Occipital lobe (tissue), 2 donors: ENCODE data around the gene SMU1. TPM values are rescaled to one million over a fixed set of nuclear protein-coding genes. Genes with fewer than 3 reads are reported as not detected.
A peak's percentile ranks its signal among the peaks of the same experiment; 100 is the strongest.

Experiments
- DNase-seq: peaks from one replicate; lab custom pipeline; 2025; lab: John Stamatoyannopoulos, UW
- total RNA-seq: library from RNA; depleted of rRNA; stranded (reverse); fragments of >200 nt; gene quantifications from one replicate; pipeline ENCODE4 v1.2.3, GENCODE V29; 2014

Gene SMU1
- 46.5 TPM for total RNA-seq

- DNase-seq, result peak; percentile 97
These were observed at the start of gene SMU1 for GRCh38 chr9:33076046-33077004. Gene SMU1 (minus strand): TSS chr9:33076674. CDS start chr9:33076608, 66 bp downstream.

- no peak for DNase-seq
These were observed 49.0 kb upstream of the SMU1 start for GRCh38 chr9:33125461-33125860.

- DNase-seq, result no peak
These were observed 48.4 kb upstream of the SMU1 start for GRCh38 chr9:33124751-33125381.

DNA sequence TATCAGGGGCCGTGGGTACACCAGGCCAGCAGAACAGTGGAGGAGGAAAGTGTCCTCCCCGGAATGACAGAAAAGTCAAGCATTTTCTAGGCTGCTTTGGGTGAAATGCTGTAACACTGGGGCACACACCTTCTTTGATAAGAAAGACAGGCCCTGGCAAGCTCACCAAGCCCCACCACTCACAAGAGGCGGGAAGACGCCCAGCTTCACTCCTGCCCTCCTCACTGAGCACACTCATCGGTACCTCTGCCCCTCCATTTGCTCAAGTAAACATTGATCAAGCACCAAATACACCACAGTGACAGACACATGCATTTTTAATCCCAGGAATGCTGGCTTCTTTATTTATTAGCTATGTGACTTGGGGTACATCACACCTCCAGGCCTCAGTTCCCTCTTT, 47.6 kb upstream of the SMU1 start:
- no peak for DNase-seq

DNA sequence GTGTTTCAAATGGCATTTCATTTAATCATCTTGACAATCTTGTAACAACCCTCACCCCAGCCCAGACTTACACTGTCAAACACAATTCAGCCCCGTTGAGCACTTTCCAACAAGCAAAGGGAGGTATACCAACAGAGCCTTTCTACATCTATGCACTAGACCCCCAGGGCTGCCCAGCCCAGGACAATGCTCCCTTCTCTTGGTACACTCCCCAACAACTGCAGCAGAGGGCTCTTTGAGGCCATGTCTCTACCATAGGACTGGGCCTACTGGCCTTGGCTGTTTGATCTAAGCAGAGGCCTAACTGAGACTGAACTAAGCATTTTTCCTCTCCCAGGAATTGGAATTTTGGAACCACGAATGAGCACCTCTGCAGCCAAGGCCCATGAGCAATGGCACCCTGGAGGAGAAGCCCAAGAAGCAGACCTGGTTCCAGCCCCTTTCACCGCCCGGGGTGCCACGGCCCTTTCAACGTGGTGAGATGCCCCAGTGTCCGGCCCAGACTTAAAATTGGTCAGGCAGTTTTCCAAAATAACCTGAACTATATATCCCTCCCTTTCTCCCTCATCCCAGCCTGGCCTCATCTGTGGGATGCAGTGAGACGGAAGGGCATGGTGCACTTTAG, 47.0 kb upstream of the SMU1 start:
- no peak for DNase-seq

GRCh38 chr9:33120620-33121019, 44.1 kb upstream of the SMU1 start:
- no peak for DNase-seq

- DNase-seq, result no peak
These were observed 41.3 kb upstream of the SMU1 start for GRCh38 chr9:33117796-33118195.

DNA sequence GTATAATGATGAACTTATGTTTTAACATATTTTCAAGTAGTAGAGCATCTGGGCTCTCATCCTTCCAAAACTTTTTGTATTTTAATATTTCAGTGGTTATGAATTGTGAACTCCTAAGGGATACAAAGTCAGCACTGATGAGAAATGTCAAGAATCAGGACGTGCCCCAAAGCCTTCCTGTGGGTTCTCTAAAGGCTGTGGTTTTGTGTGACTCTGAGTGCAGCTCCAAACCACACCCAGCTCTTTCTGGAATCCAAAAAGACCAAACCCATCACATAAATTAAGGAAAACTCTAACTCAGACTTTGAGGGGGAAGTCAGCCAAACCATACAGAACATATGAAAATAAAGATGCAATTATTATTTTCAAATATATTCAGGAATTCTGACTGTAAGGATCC, 40.8 kb upstream of the SMU1 start:
- DNase-seq, result no peak

- DNase-seq, result no peak
These were observed 40.4 kb upstream of the SMU1 start for GRCh38 chr9:33116860-33117259.

GRCh38 chr9:33114746-33115145, 38.3 kb upstream of the SMU1 start:
- no peak for DNase-seq

- no peak for DNase-seq
These were observed 37.5 kb upstream of the SMU1 start for GRCh38 chr9:33113799-33114547.

GRCh38 chr9:33112094-33112493, 35.6 kb upstream of the SMU1 start:
- no peak for DNase-seq

DNA sequence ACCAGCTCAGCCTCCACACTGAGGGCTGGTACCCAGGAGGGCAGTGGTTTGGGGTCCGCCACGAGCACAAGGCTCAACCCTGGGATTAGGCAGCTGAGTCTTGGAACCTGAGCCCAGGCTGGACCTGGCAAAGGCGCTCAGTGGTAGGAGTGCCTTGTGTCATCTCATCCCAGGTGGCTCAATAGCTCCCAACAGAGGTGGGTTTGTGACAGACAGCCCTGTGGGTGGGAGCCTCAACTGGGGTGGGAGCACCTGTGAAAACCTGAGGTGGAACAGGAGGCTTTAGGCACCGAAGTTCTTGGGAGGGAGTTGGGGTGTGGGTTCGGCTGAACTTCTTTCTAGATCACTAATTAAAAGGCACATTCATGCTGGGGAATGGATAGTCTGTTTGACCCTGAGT, 35.2 kb upstream of the SMU1 start:
- DNase-seq, result no peak

- no peak for DNase-seq
These were observed 34.2 kb upstream of the SMU1 start for GRCh38 chr9:33110686-33111085.

DNA sequence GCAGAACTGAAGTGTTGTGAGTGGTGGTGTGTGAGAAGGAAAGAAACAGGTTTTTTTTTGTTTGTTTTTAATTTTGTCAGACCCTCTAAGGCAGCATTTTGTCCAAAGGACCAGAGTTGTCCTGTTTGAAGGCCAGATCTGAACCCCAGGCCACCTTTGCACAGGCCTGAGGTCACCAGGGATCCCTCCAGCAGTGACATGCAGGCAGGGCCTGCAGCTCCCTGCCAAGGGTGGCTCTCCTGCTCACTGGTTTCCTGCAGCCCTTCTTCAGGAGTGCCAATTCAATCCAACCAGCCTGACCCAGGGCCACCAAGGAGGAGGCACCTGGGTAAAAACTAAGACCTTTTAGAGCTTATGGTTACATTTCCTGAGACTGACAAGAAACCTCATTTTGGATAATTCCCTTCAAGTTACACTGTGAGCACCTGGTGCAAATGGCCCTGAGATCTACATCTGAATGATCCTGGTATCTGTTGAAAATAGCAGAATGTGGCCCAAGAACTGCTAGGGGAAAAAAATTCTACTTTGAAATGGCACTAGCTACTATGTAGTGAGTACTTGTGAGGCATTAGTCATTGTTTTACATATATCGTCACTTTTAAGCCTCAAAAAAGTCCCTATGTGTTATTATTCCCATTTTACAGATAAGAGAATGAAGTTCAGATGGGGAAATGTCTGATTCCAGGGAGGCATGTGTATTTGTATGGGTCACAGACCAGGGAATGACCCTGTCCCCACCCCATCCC, 33.5 kb upstream of the SMU1 start:
- DNase-seq, result no peak

DNA sequence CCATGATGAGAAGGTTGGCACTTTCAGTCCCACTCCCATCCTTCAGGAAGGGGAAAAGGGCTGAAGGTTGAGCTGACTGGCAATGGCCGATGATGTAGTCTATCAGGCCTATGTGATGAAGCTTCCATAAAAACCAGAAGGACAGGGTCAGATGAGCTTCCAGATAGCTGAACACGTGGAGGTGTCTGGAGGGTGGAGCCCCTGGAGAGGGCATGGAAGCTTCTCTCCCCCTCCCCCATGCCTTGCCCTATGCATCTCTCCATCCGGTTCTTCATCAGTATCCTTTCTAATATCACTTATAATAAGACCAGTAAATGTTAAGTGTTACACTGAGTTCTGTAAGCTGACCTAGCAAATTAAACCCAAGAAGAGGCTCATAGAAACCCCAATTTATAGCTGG, 32.6 kb upstream of the SMU1 start:
- no peak for DNase-seq

- no peak for DNase-seq
These were observed 32.0 kb upstream of the SMU1 start for GRCh38 chr9:33108472-33108871.

GRCh38 chr9:33107762-33108161, 31.3 kb upstream of the SMU1 start:
- DNase-seq, result no peak

DNA sequence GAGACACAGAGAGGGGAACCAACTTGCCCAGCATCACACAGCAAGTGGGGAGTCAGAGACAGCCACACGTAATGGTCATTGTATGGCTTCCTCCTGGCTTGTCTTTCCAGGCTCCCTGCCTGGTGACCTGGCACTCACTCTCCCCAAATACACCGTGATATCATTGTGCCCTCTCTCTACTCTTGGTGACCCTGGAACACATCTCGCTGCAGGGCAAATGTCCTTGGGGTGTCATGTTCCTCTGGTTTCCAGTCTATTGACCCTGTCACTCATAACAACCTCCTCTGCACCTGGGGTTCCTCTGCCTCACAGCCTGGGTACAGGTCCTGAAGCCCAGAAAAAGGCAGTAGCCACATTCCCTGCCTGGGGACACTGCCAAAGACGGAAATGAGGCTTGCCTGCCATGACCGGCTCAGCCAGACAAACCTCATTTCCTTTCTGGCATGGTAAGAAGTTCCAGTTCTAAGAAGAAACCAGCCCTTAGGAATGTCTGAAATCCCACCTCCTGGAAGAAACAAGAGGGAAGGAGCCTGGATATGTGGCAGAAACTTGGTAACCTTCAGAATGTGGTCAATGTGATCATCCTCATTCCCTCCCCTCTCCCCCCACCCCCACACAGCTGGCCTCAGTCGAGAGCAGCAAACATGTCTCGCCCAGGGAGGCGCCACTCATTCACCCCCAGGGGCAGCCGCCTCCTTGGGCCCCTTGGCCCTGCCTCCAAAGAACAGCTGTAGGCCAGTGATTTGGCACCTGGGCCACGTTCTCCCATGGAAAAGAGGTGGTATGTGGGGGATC, 30.6 kb upstream of the SMU1 start:
- no peak for DNase-seq

GRCh38 chr9:33106372-33106771, 29.9 kb upstream of the SMU1 start:
- DNase-seq, result no peak
